Measurements from ENCODE around the gene CHRNA1.

Gene CHRNA1

DNA sequence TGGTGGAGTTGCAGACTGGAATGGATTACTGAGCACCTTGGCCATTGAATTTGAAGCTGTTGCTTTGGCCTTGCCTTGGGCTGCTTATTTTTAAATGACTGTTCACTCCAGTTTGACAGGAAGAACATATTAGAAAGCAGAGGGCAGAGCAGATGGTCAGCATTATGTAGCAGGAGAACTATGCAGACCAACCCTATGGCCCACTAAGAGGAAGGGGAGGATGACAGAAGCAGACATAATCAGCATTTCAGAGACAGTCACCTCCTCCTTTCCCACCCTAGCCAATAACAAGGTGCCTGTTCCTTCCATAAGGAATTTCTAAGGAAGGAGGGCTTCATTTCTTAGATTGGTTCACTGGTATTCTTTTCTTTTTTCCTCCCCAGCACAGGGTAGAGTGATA, 2.4 kb downstream of the CHRNA1 start:
- in situ Hi-C loops (cut with MboI; ENCODE audit: low sequenced_read_pairs), result no loop called here

DNA sequence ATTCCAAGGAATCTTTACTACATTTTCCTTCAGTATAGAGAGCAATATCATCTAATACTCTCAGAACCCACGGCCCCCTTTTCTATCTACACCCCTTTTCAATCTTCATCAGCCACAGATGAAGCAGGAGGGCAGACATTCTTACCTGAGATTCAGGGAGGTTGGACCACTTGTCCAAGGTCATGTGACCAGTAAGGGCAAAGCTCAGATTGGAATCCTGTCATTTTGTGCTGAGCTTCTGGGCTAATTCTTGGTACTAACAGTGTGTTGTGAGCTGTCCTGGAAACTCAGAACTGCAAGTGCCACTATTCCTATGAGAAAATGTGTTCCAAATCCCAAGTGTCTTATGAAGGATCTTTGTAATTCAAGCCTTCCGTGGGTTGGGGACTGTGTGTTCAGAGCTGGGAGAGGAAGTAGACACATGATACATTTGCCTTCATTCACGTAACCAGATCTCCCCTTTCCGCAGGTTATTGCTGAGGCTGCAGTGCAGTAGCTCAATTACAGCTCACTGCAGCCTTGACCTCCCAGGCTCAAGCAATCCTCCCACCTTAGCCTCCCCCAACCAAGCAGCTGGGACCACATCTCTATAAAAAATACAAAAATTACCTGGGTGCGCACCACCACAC, 3.3 kb downstream of the CHRNA1 start:
- in situ Hi-C loops (cut with MboI; ENCODE audit: low sequenced_read_pairs), result no loop called here

DNA sequence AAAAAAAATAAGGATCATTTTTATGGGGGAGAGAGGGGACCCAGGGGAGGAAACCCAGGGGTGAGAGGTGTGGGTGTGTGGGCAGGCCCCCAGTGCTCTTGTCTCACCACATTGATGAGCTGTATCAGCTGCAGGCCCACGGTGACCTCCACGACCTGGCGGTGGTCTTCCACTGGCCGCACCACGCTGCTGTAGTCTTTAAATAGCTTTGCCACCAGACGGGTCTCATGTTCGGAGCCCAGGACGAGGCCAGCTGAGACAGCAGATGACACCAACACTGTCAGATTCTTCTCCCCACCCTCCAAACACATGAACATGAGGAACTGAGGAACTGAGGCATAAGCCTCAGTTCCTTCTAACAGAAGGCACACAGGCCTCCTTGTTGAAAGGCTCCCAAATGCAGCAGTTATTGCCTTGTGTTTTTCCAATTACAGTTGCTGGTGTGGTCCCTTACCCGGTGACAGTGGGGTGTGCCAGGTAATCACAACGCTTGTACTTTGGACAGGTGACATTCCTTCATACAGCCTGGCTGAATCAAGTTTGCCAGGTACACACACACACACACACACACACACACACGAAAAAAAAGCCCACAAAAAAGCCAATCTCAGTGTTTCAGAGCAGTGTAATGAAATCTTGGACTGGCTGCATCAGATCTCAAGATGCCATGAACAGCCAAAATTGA, 4.7 kb downstream of the CHRNA1 start:
- in situ Hi-C loops (cut with MboI; ENCODE audit: low sequenced_read_pairs), result no loop called here

DNA sequence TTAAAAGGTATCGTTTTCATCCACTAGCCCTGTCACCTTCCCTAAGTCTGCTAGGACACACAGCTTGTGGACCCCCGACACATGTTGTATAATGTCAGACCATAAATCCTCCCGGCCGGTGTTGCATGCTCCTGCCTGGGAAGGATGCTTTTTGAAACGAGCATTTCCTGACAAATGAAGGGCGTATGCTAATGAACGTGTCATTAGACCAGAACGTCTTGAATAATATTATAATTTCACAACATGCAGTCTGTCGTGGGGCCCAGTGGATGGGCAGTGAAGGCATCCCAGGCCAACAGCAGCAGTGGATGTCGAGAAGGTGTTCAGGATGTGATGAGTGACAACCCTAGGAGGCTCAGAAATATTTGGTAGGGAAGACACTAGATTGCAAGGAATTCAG, 7.5 kb downstream of the CHRNA1 start:
- in situ Hi-C loops (cut with MboI; ENCODE audit: low sequenced_read_pairs), result no loop called here

DNA sequence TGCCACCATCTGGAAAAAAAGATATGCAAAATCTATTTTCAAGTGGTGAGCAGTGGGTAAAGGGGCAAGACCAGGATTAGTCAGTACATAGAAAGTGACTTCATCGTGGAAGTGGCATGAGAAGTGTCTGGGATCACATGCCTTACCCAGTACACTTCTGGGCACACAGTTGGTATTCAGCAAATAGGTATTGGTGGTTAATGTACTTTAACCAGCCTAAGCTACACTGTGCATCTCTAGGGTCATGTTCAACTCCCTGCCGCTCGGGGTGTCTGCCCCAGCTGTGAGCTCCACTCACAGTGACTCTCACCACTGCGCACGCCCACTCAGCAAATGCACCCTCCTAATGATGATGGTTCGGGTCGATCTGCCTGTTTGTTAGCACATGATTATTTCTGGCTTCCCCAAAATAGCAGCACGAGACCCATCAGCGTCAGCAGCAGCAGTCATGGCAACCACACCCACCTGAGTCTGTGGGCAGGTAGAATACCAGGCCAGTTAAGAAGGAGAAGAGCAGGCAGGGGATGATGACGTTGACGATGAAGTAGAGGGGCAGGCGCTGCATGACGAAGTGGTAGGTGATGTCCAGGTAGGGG, 11.1 kb downstream of the CHRNA1 start:
- in situ Hi-C loops (cut with MboI; ENCODE audit: low sequenced_read_pairs), result no loop called here

DNA sequence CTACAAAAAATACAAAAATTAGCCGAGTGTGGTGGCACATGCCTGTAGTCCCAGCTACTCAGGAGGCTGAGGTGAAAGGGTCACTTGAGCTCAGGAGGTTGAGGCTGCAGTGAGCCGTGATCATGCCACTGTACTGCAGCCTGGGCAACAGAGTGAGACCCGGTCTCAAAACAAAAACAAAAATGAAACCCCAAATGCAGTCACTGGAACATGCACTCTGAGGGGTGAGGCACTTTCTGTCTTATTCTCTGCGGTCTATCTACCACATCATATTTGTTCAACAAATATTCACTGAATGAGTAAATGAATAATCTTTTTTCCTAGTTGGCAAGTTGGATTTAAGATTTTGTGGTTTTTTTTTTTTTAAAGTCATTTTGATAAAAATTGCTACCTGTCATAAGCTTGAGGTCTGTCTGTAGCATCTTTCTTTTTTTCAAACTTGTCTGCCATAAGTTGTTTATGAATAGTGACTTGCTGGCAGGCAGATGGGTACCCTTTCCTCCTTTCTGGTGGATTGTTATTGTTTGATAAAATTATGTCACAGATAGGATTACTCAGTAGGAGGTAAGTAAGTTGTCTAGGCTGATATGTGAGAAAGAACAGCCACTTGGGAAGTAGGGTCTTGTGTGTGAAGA, 11.8 kb downstream of the CHRNA1 start:
- in situ Hi-C loops (cut with MboI; ENCODE audit: low sequenced_read_pairs), result no loop called here

DNA sequence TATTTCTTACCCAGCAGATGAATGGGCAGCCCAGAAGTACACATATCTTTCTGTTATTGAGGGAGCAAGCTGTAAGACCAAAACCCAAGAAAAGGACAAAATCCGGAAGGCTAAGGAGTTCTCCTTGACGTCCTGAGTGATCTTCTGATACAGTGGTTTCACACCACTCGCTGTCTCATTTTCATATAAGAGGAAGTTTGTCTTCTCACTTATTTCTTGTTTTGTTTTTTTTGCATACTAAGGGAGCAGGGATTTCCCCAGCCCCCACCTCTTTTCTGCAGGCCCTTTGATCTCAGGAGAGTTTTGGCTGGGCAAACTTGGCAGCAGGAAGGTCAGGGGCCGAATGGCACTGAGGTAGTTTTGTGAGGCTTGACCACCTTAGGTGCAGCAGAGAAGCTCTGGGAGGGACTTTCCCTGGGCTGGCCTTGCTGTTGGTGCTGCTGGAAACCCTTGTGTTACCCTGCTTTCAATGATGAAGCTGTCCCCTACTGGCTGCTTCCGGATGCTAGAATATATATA, 13.3 kb downstream of the CHRNA1 start:
- in situ Hi-C loops (cut with MboI; ENCODE audit: low sequenced_read_pairs), result no loop called here

DNA sequence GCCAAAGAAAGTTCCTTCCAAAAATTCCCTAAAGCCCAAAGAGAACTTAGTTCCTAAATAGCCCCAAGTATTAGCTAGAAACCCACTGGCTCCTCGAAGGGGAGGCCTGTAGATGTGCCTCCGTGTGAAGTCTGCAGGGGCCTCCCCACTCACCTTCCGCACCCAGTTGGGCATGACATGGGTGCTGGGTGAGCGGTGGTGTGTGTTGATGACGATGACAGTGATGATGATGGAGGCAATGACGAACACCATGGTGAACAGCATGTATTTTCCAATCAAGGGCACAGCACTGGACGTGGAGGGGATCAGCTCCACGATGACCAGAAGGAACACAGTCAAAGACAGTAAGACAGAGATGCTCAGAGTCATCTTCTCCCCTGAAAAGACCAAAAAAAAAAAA, 14.5 kb downstream of the CHRNA1 start:
- in situ Hi-C loops (cut with MboI; ENCODE audit: low sequenced_read_pairs), result no loop called here

DNA sequence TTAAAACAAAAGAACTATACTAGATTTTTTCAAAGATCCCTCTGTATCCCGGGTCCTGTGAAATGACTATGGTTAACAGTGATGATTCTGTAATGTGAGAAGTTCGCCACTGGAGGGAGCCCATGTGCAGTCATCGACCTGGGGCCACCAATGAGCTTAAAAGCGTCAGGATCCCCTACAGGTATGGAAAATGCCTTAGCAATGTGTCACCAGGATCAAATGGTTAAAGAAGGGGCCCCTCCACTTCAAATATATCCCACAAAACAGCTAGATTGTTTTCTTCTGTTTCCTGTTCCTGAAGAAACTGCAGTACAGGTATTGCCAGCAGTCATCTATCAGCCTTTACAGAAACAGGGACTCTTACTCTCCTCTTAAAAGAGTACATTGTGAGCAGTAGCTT, 15.3 kb downstream of the CHRNA1 start:
- in situ Hi-C loops (cut with MboI; ENCODE audit: low sequenced_read_pairs), result no loop called here

DNA sequence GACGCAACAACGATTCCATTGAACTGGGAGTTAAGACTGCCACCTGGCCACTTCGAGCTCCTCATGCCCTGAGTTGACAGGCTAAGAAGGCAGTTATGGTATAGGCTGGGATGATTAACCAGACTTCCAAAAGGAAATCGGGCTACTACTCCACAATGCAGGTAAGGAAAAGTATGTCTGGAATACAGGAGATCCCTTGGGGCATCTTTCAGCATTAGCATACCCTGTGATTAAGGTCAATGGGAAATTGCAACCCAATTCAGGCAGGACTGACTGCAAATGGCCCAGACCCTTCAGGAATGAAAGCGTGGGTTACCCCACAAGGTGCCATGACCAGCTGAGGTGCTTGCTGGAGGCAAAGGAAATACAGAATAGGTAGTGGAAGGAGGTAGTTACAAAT, 19.1 kb downstream of the CHRNA1 start:
- in situ Hi-C loops (cut with MboI; ENCODE audit: low sequenced_read_pairs), result no loop called here

DNA sequence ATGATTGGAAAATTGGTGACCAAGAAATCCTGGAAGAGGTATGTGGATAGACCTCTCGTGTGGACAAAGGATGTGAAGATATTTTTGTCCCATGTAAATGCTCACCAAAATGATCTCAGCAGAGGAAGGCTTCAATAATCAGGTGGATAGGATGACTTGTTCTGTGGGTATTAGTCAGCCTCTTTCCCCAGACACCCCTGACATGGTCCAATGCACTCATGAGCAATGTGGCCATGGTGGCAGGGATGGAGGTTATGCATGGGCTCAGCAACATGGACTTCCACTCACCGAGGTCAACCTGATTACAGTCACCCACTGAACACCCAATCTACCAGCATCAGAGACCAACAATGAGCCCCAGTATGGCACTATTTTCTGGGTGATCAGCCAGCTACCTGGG, 20.2 kb downstream of the CHRNA1 start:
- in situ Hi-C loops (cut with MboI; ENCODE audit: low sequenced_read_pairs), result no loop called here

DNA sequence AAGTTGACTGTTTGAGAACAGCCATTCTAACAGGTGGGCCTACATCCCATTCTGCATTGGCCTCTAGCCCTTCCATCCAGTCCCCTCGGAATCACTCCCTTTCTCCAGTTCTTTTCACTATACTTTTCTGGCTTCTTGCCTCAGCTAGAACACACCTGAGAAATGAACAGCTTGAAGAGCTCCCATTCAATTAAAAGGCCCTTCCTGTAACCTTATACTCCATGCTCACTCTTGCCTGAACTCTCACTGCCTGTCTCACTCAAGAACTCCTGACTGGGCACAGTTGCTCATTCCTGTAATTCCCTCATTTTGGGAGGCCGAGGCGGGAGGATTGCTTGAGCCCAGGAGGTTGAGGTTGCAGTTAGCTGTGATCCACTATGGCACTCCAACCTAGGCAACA, 23.6 kb downstream of the CHRNA1 start:
- in situ Hi-C loops (cut with MboI; ENCODE audit: low sequenced_read_pairs), result no loop called here

DNA sequence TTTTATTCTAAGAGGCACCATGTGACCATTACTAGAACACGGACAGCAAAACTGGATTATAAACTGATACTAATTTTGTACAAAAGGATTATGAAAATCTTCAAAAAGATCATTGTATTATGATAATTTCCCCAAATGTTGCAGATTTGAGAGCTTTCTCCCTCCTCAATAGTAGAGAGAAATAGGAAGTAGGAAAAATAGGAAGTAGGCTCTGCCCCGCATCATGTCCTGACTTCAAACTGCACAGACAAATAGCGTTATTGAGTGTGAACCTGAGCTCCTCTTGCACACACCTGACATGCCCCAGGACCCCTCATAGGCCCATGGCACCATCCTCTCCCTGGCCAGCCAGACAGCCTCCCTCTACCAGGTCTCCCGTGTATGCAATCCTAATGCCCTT, 25.4 kb downstream of the CHRNA1 start:
- in situ Hi-C loops (cut with MboI; ENCODE audit: low sequenced_read_pairs), result no loop called here

DNA sequence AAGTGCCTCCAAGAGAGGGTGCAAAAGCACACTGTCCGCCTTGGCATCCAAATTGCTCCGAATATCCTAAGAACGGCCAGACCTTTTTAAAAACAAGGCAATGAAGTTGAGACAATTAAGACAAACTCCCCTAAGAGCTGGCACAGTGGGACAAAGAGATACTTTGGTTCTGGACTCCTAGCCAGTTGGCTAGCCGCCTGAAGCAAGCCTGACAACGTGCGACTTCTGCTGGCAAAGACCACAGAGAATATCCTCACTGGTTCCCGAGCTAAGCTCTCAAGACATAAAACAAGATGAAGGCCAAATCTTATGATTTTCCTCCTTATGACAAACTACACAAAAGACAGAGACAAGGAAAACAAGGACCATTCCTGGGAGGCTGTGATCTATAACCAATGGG, 32.7 kb downstream of the CHRNA1 start:
- in situ Hi-C loops (cut with MboI; ENCODE audit: low sequenced_read_pairs), result no loop called here

DNA sequence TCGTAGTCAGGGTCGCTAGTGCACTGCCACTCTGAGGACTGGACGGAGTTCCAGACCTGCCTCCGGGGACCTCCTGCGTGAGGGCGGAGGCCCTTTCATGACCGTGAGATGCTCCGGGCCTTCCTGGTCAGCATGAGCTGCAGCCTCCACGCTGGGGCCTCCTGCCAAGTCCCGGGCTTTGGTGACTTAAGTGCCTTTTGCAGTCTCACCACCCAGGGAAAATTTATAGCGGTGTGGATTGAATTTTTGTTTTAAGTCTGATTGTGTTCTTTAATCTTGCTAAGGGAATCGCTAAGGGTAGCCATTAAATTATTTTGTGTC, 33.6 kb downstream of the CHRNA1 start:
- in situ Hi-C loops (cut with MboI; ENCODE audit: low sequenced_read_pairs), result no loop called here

DNA sequence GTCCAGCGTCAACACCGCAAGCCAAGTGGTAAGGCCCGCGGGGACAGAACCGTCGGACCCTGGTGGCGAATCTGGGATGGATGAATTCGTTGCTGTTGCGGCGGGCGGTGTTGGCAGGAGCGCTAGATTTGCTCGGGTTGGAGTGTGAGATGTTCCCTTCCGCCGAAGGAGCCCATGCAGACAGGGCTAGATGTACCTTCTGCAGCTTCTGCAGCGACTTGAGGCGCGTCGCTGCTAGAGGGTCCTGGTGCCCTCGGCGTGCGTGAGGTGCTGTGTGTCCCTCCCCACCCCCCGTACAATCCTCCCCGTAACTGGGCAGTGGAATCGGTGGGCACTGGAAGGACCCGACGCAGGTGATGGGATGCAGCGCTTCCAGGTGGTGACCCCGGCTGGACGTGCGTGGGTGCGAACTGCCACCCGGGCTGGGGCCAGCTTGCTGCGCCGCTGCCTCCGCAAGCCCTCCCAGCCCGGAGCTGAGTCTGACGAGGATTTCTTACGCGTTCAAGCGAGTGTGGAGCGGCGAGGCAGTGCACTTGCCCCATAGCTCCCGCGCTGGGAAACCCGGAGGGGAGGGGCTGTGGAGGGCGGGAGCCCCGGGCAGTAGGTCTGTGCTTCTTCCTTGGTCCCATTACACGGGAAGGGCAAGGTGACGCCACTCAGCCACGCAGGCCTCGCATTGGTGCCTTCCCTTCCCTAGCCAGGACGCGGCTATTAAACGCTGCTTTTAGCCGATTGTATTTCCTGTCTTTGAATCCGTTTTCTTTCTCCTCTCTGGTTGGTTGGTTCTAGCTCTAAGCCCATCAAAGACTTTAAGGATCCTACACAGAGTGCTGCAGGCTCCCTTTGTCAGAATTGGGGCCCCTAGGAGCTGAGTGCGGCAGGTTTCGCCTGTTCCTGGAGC, 34.2 kb downstream of the CHRNA1 start:
- in situ Hi-C loops (cut with MboI; ENCODE audit: low sequenced_read_pairs), result no loop called here

DNA sequence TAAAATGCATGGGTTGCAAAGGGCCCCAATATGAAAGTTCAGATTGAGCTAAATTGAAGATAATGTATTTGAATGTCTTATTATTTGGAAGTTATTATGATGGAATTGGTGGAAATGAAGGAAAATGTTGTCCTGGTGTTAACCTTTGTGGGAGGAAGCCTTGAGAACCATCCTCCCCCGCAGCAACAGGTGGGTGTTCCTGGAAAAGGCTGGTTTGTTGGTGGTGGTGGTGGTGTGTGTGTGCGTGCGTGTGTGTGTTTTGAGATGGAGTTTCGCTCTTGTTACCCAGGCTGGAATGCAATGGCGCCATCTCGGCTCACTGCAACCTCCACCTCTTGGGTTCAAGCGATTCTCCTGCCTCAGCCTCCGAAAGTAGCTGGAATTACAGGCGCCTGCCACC, 36.2 kb downstream of the CHRNA1 start:
- in situ Hi-C loops (cut with MboI; ENCODE audit: low sequenced_read_pairs), result no loop called here

DNA sequence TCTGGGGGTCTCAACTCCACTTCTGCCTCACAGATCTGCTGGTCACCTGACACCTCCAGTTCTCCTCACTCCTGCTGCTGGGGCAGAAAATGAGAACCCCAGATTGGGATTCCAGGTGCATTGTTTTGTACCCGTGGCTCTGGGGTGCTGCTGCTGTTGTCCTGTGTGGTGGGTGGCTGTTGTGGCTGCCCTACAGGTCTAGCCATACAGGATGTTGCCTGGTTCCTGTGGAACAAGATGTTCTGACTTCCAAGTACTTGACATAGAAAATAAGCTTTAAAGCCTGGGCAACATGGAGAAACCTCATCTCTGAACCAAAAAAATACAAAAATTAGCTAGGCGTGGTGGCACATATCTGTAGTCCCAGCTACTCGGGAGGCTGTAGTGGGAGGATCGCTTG, 38.1 kb downstream of the CHRNA1 start:
- in situ Hi-C loops (cut with MboI; ENCODE audit: low sequenced_read_pairs), result no loop called here

DNA sequence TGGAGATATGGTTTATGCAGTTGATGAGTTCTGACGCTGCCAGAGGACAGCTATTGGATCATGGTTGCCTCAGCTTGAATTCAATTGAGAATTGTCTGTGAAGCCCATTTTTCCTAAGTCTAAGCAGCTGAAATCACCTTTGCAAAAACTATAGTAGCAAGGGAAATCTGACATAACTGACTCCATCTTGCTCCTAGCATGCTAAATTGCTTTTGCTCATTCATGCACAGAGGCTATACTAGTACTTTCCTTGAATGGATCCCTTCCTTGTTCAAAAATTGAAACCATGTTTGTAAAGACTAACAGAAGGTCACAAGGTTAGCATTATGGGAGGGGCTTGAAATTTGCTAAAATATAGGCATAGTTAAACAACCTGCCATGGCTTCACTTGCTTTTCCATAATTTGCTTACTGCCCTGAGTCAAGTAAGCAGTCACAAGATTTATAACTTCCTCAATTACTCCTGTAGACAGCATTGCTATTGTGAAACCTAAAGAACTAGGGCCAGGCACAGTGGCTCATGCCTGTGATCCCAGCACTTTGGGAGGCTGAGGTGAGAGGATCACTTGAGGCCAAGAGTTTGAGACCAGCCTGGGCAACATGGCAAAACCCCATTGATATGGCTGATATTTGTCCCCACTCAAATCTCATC, 41.2 kb downstream of the CHRNA1 start:
- in situ Hi-C loops (cut with MboI; ENCODE audit: low sequenced_read_pairs), result no loop called here

DNA sequence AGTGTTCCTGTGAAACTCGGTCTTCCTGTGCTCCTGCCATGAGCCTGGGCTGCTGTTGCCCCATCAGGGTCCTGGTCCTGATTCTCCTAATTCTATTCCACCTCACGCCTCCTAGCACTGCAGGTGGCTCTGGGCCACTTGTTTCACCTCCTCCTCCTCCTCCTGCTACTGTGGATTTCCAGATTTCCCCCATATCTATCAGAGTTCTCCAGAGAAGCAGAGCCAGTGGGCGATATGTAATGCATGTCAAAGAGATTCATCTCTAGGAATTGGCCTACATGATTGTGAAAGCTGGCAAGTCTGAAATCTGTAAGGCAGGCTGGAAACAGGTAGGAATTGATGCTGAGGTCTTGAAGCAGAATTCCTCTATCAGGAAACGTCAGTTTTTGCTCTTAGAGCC, 45.3 kb downstream of the CHRNA1 start:
- in situ Hi-C loops (cut with MboI; ENCODE audit: low sequenced_read_pairs), result no loop called here

DNA sequence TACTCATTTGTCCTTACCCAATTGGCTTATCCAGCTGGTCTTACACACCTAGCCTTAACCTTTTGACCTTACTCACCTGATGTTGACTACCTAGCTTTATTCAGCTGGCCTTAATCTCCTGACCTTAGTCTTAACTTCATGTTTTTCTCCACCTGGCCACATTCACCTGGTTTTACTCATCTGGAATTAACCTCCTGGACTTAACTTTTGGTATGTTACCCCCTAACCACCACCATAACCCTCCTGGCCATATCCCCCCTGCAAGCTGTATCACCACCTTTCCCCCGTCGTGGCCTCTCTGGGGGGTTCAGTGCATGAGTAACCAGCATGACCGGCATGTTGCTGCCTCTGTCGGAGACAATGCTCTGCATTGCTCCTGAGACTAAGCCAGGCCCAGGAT, 45.7 kb downstream of the CHRNA1 start:
- in situ Hi-C loops (cut with MboI; ENCODE audit: low sequenced_read_pairs), result no loop called here

Measured in hTERT RPE-1 (cell line).